ENCODE results near the gene CDHR3.
A peak's percentile ranks its signal among the peaks of the same experiment; 100 is the strongest.

Gene CDHR3

DNA sequence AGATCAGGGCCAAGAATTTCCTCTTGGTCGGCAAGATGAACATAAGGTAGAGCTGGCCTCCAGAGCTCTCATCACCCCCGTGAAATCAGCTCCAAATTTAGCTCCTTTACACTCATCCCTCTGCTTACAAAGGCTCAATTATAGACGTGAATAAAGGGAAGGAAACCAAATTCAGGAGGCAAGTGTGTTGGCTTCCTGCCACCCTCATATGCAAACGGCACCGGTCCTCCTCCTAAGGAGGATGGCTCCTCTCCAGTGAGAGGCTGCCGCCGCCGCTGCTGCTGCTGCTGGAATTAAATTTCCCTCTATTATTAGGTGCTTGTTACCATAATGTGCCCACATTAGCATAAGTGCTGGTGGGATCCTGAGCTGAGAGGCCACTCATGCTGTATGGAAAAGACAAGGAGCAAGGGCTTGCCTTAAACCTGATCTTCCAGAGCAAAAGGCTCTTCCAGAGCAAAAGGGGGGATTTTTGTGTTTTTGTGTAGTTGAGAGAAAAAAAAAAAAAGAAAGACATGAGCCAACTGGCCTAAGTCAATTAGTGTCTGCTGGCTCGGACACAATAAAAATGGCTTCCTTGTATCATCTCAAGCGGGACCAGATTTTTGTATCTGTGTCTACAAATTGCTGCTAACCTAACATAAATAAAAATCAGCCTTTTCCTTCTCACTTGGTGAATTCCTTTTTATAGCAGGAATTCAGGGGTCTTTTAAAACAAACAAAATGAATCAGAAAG, 68.4 kb downstream of the CDHR3 start:
- DNase-seq = peak; percentile 89

DNA sequence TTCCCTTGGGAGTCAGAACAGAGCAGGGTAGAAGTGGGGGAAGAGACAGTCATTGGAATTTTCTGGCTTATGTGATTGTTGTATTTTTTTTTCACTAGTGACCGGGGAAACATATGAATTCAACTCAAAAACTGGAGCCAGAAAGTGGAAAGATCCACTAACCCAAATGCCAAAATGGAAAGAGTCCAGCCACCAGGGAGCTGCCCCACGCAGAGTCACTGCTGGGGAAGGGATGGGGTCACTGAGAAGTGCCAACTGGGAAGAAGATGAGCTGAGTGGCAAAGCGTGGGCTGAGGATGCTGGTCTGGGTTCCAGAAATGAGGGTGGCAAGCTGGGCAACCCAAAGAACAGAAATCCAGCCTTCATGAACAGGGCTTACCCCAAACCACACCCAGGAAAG, 69.2 kb downstream of the CDHR3 start:
- DNase-seq = no peak

DNA sequence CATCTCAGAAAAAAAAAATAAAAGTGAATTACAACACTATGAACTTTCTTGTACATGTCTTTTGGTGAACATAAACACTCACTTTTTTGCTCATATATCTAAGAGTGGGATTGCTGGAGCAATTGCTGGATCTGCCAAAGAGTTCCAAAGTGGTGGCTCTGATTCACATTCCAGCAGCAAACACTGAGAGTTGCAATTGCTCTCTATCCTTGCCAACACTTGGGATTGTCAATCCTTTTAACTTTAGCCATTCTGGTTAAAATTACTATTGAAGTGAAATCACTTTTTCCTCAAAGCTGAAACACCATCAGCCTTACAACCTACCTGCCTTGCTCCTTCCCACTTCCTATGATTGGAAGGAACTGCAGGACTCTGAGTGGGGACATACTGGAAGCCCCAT, 70.7 kb downstream of the CDHR3 start:
- DNase-seq = no peak

- DNase-seq = no peak
Measured at GRCh38 chr7:106034383-106034782, 71.3 kb downstream of the CDHR3 start.

DNA sequence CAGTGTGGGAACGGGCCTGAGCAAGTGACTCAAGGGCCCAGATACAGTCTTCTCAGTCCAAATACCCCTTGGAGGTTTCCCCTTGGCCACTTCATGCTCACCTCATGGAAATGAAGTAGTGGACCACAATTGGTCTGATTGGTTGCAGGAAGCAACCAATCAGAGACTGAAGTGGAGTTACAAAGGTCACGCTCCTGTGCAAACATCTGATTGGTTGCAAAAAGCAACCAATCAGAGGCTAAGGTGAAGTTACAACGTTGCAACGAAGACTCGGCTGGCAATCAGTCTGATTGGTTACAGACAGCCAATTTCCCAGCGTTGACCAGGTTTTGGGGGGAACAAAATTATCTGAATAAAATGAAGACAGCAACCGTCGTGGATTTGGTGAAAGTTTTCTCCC, 72.5 kb downstream of the CDHR3 start:
- DNase-seq = no peak

- no peak for DNase-seq
Measured at GRCh38 chr7:106036004-106036403, 72.9 kb downstream of the CDHR3 start.

DNA sequence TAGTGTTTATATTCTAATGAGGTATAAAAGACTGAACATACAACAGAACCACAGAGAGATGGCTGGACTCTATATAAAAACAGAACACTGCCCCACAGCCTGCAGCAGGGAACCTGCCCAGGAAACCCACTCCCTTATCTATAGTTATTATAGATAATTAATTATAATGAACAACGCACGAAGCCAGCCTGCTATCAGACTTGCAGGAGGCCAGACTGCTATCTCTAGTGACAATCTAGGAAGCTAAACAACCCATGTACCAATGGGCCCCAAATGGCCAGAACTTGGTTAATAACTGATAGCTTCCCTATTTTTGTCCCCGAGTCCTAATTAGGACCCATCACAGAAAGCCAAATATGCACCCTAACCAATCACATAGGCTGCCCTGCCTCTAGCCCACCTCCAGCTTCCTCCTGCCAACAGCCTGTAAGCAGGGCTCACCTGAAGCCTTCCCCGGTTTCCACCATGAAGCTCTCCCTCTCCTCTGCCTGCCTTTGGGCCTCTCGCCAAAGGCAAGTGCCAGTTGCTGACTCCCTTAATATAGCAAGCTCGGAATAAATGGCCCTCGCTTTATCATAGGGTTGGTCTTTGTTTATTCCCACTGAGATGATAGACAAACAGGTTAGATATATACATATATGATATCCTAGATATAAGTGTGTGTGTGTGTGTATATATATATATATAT, 74.6 kb downstream of the CDHR3 start:
- no peak for DNase-seq

GRCh38 chr7:106038289-106038688, 75.2 kb downstream of the CDHR3 start:
- DNase-seq = no peak

DNA sequence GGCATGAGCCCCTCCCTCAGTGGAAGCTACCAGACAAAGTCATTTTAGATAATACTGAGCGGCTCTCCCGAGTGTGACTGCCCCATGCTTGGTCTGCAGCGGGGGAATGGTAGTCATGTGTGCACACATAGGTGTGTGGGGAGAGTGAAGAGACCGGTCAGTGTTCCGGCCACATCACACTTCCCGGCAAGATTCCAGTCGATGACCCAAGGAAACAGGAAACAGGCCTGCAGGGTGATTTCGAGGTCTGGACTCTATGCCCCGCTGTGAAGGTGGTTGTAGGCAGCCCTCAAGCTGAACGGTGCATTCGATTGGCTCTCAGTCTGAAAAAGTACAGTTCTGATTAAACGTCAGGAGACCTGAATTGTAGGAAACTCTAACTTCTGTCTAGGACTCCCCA, 75.9 kb downstream of the CDHR3 start:
- no peak for DNase-seq

- no peak for DNase-seq
Measured at GRCh38 chr7:106039486-106040060, 76.5 kb downstream of the CDHR3 start.

DNA sequence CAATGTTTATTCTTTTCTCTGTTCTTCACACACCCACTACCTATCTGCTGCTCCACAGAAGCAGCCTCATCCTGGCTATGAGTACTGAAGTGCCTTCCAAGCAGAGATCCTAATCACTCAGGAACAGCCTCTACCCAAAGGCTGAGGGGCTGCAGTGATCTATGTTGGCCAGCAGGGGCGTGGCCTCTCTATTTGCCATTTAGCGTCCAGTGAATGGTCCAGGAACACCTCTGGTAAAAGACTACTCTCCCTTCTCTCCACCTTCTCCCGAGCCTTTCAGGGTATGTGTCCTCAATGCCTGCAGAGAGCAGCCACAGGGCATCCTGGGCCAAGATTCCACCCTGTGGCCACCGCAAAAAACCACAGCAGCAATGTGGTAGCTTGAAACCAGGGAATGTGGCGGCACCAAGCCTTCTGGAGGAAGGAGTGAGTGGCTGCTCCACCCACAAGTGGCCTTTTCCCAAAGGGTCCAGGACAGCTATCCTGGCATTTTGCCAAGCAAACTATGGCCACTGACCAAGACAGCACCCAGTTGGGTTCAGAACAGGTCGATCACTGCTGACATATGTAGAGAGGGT, 78.2 kb downstream of the CDHR3 start:
- DNase-seq = peak; percentile 32

DNA sequence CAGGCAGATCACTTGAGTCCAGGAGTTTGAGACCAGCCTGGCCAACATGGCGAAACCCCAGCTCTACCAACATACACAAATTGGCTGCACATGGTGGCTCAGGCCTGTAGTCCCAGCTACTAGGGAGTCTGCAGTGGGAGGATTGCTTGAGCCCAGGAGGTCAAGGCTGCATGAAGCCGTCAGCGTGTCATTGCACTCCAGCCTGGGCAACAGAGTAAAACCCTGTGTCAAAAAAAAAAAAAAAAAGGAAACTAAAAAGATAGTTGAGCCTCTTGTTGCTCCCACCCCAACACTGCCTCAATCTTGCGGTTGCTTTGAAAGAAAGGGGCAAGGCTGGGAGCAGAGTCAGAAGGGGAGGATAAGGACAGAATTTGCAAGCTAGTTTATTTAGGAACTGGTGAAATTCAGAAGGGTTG, 79.1 kb downstream of the CDHR3 start:
- DNase-seq = no peak

- DNase-seq = no peak
Measured at GRCh38 chr7:106045139-106045538, 82.1 kb downstream of the CDHR3 start.

DNA sequence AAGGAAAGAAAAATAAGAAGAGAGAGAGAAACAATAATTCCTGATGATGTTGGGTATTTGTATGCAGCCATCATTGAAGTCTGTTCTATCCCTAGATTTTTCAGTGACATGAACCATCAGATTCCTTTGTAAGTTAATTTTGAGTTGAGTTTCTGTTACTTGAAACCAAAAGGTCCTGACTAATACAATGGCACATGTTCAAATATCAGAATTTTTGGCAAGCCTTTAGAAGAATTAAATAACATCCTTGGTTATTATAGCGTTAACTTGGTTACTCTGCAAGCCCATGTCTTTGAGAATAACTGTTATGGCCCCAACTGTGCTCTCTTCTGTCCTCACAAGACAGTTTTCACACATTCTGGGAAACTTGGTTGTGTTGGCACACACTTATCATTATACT, 82.5 kb downstream of the CDHR3 start:
- DNase-seq = no peak

DNA sequence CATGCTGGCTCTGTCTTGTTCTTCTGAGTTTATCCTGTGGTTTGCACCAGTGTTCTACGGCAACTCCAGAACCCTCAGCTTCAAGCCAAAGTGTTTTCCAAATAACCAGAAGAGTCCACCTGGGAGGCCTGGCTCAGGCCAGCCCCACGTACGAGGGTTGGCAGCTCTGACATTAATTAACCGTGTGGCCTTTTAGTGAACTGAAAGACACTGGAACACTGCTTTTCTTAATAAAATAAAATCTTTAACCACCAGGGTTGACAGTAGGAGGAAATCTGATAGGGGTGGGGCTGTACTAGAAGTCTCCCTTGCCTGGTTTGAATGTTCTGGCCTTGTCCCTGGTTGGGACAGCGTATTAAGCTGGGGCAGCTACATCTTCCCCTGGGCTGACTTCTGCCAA, 84.1 kb downstream of the CDHR3 start:
- DNase-seq = no peak

- DNase-seq = no peak
Measured at GRCh38 chr7:106047818-106048705, 85.0 kb downstream of the CDHR3 start.

DNA sequence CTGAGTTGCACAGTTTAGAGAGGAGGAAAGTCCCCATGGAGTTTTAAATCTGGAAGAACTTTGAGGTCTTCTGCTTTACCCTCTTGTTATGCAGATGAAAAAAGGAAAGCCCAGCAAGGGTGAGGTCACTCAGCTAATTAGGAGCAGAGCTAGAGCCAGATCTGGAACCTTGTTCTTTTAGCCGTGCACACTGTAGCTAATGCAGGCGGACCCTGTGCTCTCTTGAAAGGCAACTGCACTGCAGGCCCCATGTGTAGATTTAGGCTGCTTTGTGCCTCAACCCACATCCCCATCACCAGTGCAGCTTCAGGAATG, 85.6 kb downstream of the CDHR3 start:
- DNase-seq = no peak

- DNase-seq = no peak
Measured at GRCh38 chr7:106049139-106049752, 86.2 kb downstream of the CDHR3 start.

GRCh38 chr7:106050002-106050745, 87.1 kb downstream of the CDHR3 start:
- no peak for DNase-seq

GRCh38 chr7:106050746-106051117, 87.7 kb downstream of the CDHR3 start:
- no peak for DNase-seq

DNA sequence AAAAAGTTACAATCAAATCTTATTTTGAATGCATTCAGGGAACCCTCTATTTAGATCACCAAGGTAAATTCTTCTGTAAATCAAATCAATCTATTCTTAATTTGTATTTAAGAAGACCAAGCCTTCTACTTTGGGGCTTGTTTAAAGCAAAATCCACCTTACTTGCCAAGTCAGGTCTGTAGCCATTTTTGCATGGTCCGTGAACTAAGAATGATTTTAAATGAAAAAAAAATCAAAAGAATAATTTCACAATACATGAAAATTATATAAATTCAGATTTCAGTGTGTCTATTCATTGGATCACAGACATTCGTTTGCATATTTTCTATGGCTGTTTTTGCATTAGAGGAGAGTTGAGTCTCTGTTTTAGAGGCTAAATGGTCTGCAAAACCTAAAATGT, 89.6 kb downstream of the CDHR3 start:
- no peak for DNase-seq

DNA sequence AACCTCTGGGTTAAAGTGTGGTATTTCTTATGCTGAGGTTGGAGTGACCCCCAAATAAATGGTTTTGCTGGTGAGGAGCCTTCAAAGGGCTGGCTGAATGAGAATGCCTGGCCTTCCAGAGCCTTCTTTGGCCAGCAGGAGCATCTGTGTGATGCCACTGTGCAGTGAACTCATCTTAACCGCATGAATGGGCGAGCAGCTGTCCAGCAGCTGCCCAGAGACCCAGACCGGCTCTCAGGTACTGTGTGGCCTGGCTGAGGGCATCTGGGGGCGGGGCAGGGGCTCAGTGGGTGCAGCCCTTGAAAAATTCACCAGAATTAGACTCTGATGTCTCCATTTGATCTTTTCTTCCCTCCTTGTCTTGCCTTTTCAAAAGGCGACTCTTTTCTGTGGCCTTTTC, 90.0 kb downstream of the CDHR3 start:
- DNase-seq = no peak
